ENCODE results near the gene RASSF4.

RASSF4 gene

GRCh38 chr10:44959247-44960087 is at the start of gene RASSF4:
Gene RASSF4 (plus strand): TSS chr10:44959802. CDS start chr10:44970203, 10,401 bp downstream.
- DNase-seq: peak; percentile 93

- no peak for DNase-seq
These were observed 49.7 kb upstream of the RASSF4 start for GRCh38 chr10:44909910-44910309.

- no peak for DNase-seq
These were observed 49.0 kb upstream of the RASSF4 start for GRCh38 chr10:44910602-44911001.

DNA sequence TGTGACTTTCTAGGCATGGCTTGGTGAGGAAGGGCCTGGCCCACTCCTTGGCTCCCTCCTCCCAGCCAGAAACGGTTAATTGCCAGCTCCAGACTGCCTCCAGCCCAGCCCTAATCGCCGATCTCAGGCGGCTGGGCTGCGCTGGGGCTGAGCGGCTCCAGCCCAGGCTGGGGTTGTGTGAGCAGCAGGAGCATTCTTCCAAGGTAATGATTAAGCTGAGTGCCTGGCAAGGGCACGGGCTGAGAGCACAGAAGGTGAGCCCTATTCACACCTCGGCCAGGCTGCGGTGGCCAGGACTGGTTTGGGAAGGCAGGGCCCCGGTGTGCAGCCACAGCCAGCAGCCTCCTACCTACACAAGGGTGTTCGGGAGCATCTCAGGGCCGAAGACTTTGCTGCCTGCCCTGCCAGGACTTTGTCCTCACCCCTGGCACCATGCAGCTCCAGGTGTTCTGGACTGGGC is 48.5 kb upstream of the RASSF4 start, which contains the start of gene TMEM72:
Gene TMEM72 (plus strand): TSS at position 257 of the 460 bp plus-strand sequence. CDS start 176 bp downstream, at position 433.
- DNase-seq: no peak

- DNase-seq: no peak
These were observed 47.7 kb upstream of the RASSF4 start for GRCh38 chr10:44911951-44912350.

DNA sequence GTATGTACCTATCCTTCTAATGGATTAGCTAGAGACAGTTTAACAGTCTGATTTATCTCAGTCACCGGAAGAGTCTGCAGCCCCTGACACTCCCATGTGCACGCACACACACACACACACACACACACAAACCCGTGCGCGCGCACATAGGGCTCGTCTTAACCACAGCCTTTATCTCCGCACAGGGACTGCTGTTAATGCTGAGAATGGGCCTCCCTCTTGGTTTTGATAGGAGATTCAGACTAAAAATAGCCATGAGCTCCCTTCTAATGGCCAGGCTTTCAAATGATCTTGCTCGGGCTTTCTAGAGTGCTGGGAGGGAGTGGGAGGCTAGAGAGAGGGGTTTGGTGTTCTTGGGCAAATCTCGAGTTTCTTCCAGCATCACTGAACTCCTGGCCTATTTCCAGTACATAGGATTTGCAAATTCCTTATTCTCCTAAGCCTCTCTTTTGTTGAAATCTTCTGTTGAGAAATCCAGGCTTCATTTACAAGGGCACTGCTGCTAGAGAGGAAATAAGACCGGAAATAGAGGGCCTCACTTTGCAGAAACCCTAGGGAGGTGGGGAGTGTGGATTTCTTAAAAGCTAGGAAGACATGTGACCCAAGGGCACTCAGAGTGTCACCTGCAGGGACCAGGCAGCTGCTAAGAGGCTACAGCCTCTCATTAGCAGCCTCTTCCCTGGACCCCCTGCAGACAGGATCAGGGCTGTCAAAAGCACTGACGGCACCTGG is 46.1 kb upstream of the RASSF4 start:
- peak; percentile 34 for DNase-seq

GRCh38 chr10:44914891-44915290 is 44.7 kb upstream of the RASSF4 start:
- no peak for DNase-seq

- no peak for DNase-seq
These were observed 43.2 kb upstream of the RASSF4 start for GRCh38 chr10:44916429-44916828.

- no peak for DNase-seq
These were observed 41.8 kb upstream of the RASSF4 start for GRCh38 chr10:44917848-44918247.

- no peak for DNase-seq
These were observed 39.4 kb upstream of the RASSF4 start for GRCh38 chr10:44920252-44920651.

- DNase-seq: no peak
These were observed 38.5 kb upstream of the RASSF4 start for GRCh38 chr10:44921061-44921460.

GRCh38 chr10:44921506-44921905 is 38.1 kb upstream of the RASSF4 start:
- no peak for DNase-seq

GRCh38 chr10:44922021-44922420 is 37.6 kb upstream of the RASSF4 start:
- no peak for DNase-seq

GRCh38 chr10:44922796-44923545 is 36.6 kb upstream of the RASSF4 start:
- no peak for DNase-seq

- DNase-seq: no peak
These were observed 36.0 kb upstream of the RASSF4 start for GRCh38 chr10:44923611-44924010.

GRCh38 chr10:44924261-44925040 is 35.2 kb upstream of the RASSF4 start:
- DNase-seq: no peak

- no peak for DNase-seq
These were observed 34.4 kb upstream of the RASSF4 start for GRCh38 chr10:44925224-44925623.

DNA sequence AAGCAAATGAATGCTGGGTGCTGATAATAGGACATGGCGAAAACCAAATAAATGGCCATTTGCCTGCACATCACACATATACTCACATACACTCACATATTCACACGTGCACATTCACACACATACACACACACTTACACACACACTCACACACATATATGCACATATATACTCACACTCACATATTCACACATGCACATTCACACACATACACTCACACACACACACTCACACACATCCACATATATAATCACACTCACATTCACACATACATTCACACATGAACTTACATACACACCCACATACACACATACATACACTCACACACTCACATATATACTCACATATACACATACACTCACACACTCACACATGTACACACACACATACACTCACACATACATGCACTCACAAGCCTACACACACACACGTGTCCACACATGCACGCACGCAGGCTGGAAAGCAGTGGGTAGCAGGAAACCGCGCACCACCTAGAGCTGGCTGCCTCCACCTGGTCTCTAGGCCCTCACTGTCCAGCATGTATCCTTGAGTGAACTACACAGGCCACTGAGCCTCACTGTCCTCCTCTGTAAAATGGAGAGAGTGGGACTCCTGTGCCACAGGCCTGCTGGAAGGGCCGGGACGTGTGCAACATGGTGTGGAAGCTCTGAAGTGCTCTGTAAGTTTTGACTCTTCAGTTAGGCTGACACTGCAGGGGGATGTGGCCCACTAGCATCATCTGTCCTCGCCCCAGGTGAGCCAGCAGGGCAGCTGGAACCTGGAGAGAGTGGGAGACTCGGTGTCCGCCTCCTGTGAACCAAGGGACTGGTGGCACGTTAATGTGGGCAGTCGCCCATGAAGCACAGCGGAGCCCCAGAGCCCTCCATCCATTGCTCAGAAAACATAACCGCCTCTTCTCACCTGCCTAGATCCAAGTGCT is 33.5 kb upstream of the RASSF4 start:
- DNase-seq: no peak

GRCh38 chr10:44926751-44927351 is 32.8 kb upstream of the RASSF4 start:
- DNase-seq: no peak

DNA sequence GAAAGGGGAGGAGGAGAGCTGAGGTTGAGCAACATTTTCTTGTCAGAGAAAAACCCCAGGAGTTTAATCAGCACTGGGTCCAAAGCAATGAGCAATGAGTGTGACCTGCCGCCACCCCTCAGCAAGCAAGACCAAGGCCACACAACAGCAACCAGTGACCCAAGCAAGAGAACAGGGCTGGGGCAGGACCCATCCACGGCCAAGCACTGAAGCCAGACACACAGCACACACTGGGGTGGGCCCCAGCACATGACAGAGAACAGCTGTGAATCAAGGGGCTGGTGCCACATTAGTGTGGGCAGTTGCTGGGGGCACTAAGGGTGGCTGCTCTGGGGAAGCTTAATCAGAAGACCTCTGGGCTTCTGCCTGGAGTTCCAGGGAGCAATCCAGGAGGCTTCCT is 32.2 kb upstream of the RASSF4 start:
- no peak for DNase-seq

GRCh38 chr10:44928462-44928861 is 31.1 kb upstream of the RASSF4 start:
- DNase-seq: no peak
